Vagina (tissue), 2 donors: ENCODE measurements around the gene CHI3L1. TPM values are rescaled to one million over a fixed set of nuclear protein-coding genes. Genes with fewer than 3 reads are reported as not detected.

Experiments
- DNase-seq, 2 donors: peaks; one replicate each; pipeline ENCODE4 v3.0.0-alpha.2; 2017; ENCODE audit errors: extremely low spot score in 2 of 2
- H3K27ac ChIP-seq: fragments of 200-600 bp; sonication (generic); one replicate; pipeline ENCODE4 v1.5.1; 2019
- H3K27me3 ChIP-seq: fragments of 200-600 bp; sonication (generic); one replicate; pipeline ENCODE4 v1.5.1; 2019
- H3K36me3 ChIP-seq, 2 donors: fragments of 200-600 bp; sonication (generic); one replicate each; pipeline ENCODE4 v1.5.1; 2017 to 2019
- H3K4me1 ChIP-seq: fragments of 200-600 bp; sonication (generic); one replicate; pipeline ENCODE4 v1.5.1; 2019
- H3K4me3 ChIP-seq, 2 donors: fragments of 200-600 bp; sonication (generic); 1 replicate in 1 of 2; 2 replicates in 1 of 2; pipeline ENCODE4 v1.5.1; 2016 to 2019
- H3K9me3 ChIP-seq: fragments of 200-600 bp; sonication (generic); one replicate; pipeline ENCODE4 v1.5.1; 2019
- CTCF ChIP-seq, 3 experiments: fragments of 450-650 bp in 2 of 3; fragments of 200-600 bp in 1 of 3; sonication (generic) in 1 of 3; IDR thresholded peaks; one replicate each; pipeline ENCODE4 v1.5.1; 2017 to 2019; ENCODE audit warnings: antibody characterized with exemption in 3 of 3, mild to moderate bottlenecking in 2 of 3, moderate library complexity in 2 of 3
- POLR2A ChIP-seq, 2 donors: fragments of 450-650 bp; IDR thresholded peaks; one replicate each; pipeline ENCODE4 v1.6.1; 2017; ENCODE audit warnings: antibody characterized with exemption in 2 of 2, mild to moderate bottlenecking in 2 of 2, moderate library complexity in 2 of 2
- POLR2AphosphoS5 ChIP-seq, 2 donors: sonication (generic); formaldehyde crosslinking; IDR thresholded peaks; one replicate each; pipeline ENCODE4 v1.9.0; 2017; ENCODE audit warnings: antibody characterized with exemption in 2 of 2, mild to moderate bottlenecking in 2 of 2, low read depth in 1 of 2; ENCODE audit not compliant: insufficient read depth in 1 of 2
- intact Hi-C: fragments of 100-400 bp; cut with DNase I; formaldehyde crosslinking; loops from one replicate; pipeline ENCODE4 v1.15.1; 2023
- total RNA-seq: library from RNA; depleted of rRNA; stranded (reverse); fragments of >200 nt; gene quantifications from one replicate; pipeline ENCODE4 v1.2.3, GENCODE V29; 2016

Gene CHI3L1
- total RNA-seq, 1 donor from 2014 or later, result 51.3 TPM

DNA sequence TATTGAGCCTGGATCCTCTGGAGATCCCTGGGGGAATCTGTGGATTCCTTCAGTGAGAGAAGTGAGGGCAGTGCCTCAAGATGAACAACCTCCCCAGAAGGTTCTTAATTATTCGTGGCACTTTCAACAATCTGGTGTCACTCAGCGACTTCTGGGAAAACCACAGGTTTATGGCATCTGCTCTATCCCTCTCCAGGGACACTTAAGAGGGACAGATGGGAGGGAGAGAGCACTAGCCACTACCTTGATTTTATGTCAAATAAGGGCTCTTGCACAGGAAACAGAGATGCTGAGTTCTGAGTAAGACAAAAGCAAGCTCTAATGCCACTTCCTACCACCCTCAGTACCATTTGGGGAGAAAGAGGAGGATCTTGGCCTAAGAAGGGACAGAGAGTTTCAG, 21.2 kb upstream of the CHI3L1 start:
- DNase-seq, result no peak
- H3K36me3 ChIP-seq, result no peaks in the 10 kb centered on the region
- no peak overlapping the region for H3K27ac ChIP-seq
- no peaks in the 10 kb centered on the region for H3K9me3 ChIP-seq
- H3K27me3 ChIP-seq, result no peaks in the 10 kb centered on the region
- TF ChIP-seq POLR2A (IDR thresholded peaks at IDR 0.05) (no peak), POLR2AphosphoS5 (IDR thresholded peaks at IDR 0.05; ENCODE audit: insufficient read depth in 1 of 2, low read depth in 1 of 2) (no peak), CTCF (IDR thresholded peaks at IDR 0.05) (no peak)
- H3K4me3 ChIP-seq, result no peak overlapping the region
- intact Hi-C loops, result no loop called here
- peaks cover 7% of the 10 kb centered on the region for H3K4me1 ChIP-seq

DNA sequence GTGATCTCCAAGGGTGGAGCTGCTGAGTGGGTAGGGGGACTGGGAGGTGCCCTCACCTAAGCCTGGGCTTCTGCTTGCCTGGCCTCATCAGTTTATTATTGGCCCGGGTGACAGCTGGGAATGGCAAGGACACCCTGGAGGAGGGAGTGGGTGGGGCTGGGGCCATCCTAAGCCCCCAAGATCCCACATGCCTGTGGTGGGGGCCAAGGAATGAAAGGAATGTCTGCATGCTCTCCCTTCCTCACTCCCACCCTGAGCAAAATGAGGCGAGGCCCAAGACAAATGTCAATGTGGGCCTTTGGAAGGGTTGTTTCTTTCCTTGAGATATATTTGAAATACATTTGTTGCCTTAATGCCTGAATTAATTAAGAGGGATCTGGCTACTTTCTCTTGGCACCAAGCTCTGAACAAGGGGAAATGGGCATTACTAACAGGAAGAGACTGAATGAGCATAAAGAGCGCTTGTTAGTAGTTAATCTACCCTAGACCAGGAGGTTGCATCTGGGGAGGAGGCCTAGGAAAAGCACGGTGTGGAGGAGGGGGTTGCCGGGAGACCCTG, 19.7 kb upstream of the CHI3L1 start:
- H3K4me3 ChIP-seq, result no peak overlapping the region
- intact Hi-C loops, result no loop called here
- no peak overlapping the region for H3K27ac ChIP-seq
- H3K27me3 ChIP-seq, result no peaks in the 10 kb centered on the region
- no peaks in the 10 kb centered on the region for H3K9me3 ChIP-seq
- peaks cover 19% of the 10 kb centered on the region for H3K4me1 ChIP-seq
- TF ChIP-seq CTCF (IDR thresholded peaks at IDR 0.05) (no peak), POLR2AphosphoS5 (IDR thresholded peaks at IDR 0.05; ENCODE audit: insufficient read depth in 1 of 2, low read depth in 1 of 2) (no peak), POLR2A (IDR thresholded peaks at IDR 0.05) (no peak)
- no peaks in the 10 kb centered on the region for H3K36me3 ChIP-seq
- no peak for DNase-seq

GRCh38 chr1:203204756-203205155, 18.3 kb upstream of the CHI3L1 start:
- intact Hi-C loops, result no loop called here
- peaks cover 27% of the 10 kb centered on the region for H3K4me1 ChIP-seq
- H3K9me3 ChIP-seq, result no peaks in the 10 kb centered on the region
- no peak for TF ChIP-seq POLR2AphosphoS5 (IDR thresholded peaks at IDR 0.05; ENCODE audit: insufficient read depth in 1 of 2, low read depth in 1 of 2)
- no peak for TF ChIP-seq CTCF (IDR thresholded peaks at IDR 0.05)
- no peak for TF ChIP-seq POLR2A (IDR thresholded peaks at IDR 0.05)
- no peak overlapping the region for H3K27ac ChIP-seq
- no peak for DNase-seq
- no peaks in the 10 kb centered on the region for H3K36me3 ChIP-seq
- H3K27me3 ChIP-seq, result no peaks in the 10 kb centered on the region
- no peak overlapping the region for H3K4me3 ChIP-seq

- DNase-seq, result peak in 1 of 2 donors; percentile 97
- intact Hi-C loops, result no loop called here
- TF ChIP-seq POLR2AphosphoS5 (IDR thresholded peaks at IDR 0.05; ENCODE audit: insufficient read depth in 1 of 2, low read depth in 1 of 2) (peak in 1 of 2 donors; percentile 64), CTCF (IDR thresholded peaks at IDR 0.05) (no peak)
These were observed 16.1 kb upstream of the CHI3L1 start for GRCh38 chr1:203202431-203203245.

More at GRCh38 chr1:203202431-203203245, 16.1 kb upstream of the CHI3L1 start:
- no peaks in the 10 kb centered on the region for H3K36me3 ChIP-seq
- H3K4me3 ChIP-seq, result no peak overlapping the region
- peak overlapping the region; percentile 70 for H3K27ac ChIP-seq
- no peaks in the 10 kb centered on the region for H3K9me3 ChIP-seq
- peaks cover 34% of the 10 kb centered on the region for H3K4me1 ChIP-seq
- H3K27me3 ChIP-seq, result no peaks in the 10 kb centered on the region
